PC-9 (cell line): Measurements from ENCODE around the gene DOCK4.

Experiments used
- EZH2 ChIP-seq: fragments of 200-600 bp; sonication (generic); IDR thresholded peaks from 2 replicates; pipeline ENCODE4 v1.8.0; 2017; ENCODE audit warnings: antibody characterized with exemption, low read depth
- TF ChIP-seq, protein P1 (sequence below): fragments of 200-600 bp; sonication (generic); conservative IDR thresholded peaks from 2 replicates; pipeline ENCODE4 v1.6.1; 2017; ENCODE audit warnings: mixed run types, antibody characterized with exemption, mild to moderate bottlenecking, moderate library complexity

DNA sequence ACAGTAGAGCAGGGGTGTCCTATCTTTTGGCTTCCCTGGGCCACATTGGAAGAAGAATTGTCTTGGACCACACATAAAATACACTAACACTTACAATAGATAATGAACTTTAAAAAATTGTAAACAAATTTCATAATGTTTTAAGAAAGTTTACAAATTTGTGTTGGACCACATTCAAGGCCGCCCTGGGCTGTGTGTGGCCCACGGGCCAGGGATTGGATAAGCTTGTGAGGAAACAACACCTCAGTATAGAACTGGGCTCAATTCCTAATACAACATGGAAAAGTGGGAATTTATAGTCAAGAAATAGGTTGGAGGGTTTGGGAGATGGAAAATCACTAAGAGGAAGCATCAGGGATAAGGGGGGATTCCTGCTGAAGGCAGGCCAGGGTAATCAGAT is 18.0 kb upstream of the DOCK4 start:
- TF ChIP-seq EZH2: no peak
- TF ChIP-seq, protein P1, sequence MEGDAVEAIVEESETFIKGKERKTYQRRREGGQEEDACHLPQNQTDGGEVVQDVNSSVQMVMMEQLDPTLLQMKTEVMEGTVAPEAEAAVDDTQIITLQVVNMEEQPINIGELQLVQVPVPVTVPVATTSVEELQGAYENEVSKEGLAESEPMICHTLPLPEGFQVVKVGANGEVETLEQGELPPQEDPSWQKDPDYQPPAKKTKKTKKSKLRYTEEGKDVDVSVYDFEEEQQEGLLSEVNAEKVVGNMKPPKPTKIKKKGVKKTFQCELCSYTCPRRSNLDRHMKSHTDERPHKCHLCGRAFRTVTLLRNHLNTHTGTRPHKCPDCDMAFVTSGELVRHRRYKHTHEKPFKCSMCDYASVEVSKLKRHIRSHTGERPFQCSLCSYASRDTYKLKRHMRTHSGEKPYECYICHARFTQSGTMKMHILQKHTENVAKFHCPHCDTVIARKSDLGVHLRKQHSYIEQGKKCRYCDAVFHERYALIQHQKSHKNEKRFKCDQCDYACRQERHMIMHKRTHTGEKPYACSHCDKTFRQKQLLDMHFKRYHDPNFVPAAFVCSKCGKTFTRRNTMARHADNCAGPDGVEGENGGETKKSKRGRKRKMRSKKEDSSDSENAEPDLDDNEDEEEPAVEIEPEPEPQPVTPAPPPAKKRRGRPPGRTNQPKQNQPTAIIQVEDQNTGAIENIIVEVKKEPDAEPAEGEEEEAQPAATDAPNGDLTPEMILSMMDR: no peak
